Mucosa of descending colon (tissue), 3 donors: ENCODE results near the gene CLRN3. TPM values are rescaled to one million over a fixed set of nuclear protein-coding genes. Genes with fewer than 3 reads are reported as not detected.

Source experiments
- ATAC-seq: fragments of 200-7000 bp; cut with Tn5 transposase; one replicate; pipeline ENCODE4 v1.9.1; 2020; ENCODE audit warnings: mild to moderate bottlenecking, moderate library complexity
- DNase-seq, 3 donors: peaks; one replicate each; pipeline ENCODE4 v3.0.0-alpha.2; 2020
- H3K36me3 ChIP-seq: fragments of 200-600 bp; one replicate; pipeline ENCODE4 v1.8.0; 2021; ENCODE audit warnings: low read depth, mild to moderate bottlenecking
- H3K4me1 ChIP-seq: fragments of 200-600 bp; one replicate; pipeline ENCODE4 v1.8.0; 2021; ENCODE audit warnings: low read depth, mild to moderate bottlenecking
- H3K4me3 ChIP-seq: fragments of 200-600 bp; one replicate; pipeline ENCODE4 v1.8.0; 2021; ENCODE audit warnings: mild to moderate bottlenecking
- H3K9me3 ChIP-seq: fragments of 200-600 bp; one replicate; pipeline ENCODE4 v1.8.0; 2021; ENCODE audit warnings: mild to moderate bottlenecking
- intact Hi-C, 2 donors: fragments of 100-400 bp; cut with DNase I in 1 of 2; cut with micrococcal nuclease in 1 of 2; formaldehyde crosslinking; loops; one replicate each; pipeline versions ENCODE4 v1.11.0 to v1.11.1; 2022; cut with DNase I, micrococcal nuclease
- total RNA-seq, 3 donors: library from RNA; stranded (reverse); fragmentation: NEBNext Ultra II Directional in 2 of 3; extraction: Animal tissue kit (Norgen Biotek cat#: 25700) in 2 of 3; gene quantifications; one replicate each; pipeline versions ENCODE4 v1.2.1 to v1.2.4, GENCODE V29; 2021 to 2023
- TF ChIP-seq, protein P1 (sequence below): fragments of 200-600 bp; IDR thresholded peaks from one replicate; pipeline ENCODE4 v1.8.0; 2022; ENCODE audit warnings: antibody characterized with exemption, mild to moderate bottlenecking
- donor health status: DM: no; HTN: no; CAD: no; lungs with moderate emphysema.
- donor health status: DM: no; HTN: no; CAD: no.
- donor health status: DM: no; HTN: yes; CAD: no.

The CLRN3 gene
- total RNA-seq, 3 donors from 2014 or later: 62.3 to 176 (median 121) TPM

DNA sequence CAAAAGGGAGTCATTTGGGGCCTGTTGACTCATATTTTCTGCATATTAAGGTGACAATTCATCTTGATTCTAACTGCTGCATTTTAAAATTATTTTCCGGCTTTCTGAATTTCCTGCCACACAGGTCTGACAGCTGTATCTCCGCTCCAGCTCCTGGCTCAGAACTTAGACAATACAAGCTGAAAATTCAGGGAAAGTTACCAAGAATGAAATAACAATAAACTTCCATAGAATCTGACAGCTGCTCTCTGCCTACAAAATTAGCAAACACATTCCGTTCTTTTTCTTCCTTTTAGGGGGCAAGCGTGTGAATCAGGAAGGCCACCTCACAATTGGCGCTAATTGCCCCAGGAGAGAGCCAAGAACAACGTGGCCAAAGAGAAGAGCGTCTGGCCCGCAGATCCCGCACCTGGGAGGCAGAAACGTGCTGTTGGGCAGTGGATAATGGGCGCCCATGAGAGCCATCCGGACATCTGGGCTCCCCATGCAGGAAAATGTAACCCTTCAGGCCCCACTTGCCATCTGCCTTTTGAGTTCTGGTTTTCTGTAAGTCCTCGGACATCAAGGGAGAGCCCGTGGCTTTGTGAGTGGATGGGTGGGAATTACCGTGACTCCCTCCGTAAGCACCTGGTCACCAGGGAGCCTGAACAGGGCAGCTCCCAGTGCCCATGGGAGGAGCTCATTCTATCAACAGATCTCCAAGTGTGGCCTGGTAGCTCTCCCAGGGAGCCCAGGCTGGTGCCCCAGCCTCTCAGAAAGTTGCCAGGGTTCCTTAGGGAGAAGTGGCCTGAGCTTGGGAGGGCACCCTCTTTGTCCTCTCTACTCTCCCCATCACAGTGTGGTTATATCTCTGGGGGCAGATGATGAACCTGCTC is 5.0 kb downstream of the CLRN3 start:
- H3K4me1 ChIP-seq: peaks cover 30% of the 10 kb centered on the region
- DNase-seq (peak in 1 of 3 donors; percentile 44), ATAC-seq (no peak)
- H3K36me3 ChIP-seq: no peaks in the 10 kb centered on the region
- intact Hi-C loops: no loop called here
- TF ChIP-seq, protein P1, sequence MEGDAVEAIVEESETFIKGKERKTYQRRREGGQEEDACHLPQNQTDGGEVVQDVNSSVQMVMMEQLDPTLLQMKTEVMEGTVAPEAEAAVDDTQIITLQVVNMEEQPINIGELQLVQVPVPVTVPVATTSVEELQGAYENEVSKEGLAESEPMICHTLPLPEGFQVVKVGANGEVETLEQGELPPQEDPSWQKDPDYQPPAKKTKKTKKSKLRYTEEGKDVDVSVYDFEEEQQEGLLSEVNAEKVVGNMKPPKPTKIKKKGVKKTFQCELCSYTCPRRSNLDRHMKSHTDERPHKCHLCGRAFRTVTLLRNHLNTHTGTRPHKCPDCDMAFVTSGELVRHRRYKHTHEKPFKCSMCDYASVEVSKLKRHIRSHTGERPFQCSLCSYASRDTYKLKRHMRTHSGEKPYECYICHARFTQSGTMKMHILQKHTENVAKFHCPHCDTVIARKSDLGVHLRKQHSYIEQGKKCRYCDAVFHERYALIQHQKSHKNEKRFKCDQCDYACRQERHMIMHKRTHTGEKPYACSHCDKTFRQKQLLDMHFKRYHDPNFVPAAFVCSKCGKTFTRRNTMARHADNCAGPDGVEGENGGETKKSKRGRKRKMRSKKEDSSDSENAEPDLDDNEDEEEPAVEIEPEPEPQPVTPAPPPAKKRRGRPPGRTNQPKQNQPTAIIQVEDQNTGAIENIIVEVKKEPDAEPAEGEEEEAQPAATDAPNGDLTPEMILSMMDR: no peak
- no peak overlapping the region for H3K4me3 ChIP-seq
- no peaks in the 10 kb centered on the region for H3K9me3 ChIP-seq

DNA sequence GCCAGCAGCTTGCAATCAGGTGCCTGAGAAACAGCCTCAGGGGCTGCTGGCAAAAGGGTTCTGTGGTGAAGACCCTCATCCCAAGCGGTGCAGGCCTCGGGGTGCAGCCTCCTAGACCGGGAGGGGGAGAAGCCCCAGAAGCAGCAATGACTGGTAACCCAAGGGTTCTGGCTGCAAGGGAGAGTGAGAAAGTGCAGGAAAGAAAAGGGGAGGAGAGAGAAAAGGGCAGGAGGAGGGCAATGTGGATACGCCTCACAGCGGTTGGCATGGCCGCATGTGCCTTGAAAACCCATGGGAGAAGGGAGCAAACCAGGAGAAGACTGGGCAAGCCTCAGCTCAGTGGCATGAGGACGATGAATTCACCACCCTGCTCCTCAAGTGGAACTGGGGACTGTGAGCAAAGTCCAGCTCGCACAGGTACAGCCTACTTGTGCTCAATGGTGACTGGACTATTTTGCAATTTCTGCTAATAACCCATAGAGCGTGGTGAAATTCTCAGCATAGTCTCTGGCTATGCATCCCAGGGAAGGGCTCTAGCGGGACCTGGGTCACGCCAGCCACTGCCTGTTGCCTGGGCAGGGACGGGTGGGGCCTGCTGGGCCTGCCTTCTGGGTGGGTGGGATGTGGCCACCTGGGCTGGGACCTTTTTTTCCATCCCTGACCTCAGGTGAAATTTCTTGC is 6.2 kb downstream of the CLRN3 start:
- Histone ChIP-seq H3K9me3 (no peaks in the 10 kb centered on the region), H3K36me3 (no peaks in the 10 kb centered on the region), H3K4me3 (no peak overlapping the region), H3K4me1 (peaks cover 42% of the 10 kb centered on the region)
- ATAC-seq: peak; percentile 44
- DNase-seq: peak in 2 of 3 donors; percentile 48 to 60
- intact Hi-C loops: no loop called here
- TF ChIP-seq, protein P1: no peak

DNA sequence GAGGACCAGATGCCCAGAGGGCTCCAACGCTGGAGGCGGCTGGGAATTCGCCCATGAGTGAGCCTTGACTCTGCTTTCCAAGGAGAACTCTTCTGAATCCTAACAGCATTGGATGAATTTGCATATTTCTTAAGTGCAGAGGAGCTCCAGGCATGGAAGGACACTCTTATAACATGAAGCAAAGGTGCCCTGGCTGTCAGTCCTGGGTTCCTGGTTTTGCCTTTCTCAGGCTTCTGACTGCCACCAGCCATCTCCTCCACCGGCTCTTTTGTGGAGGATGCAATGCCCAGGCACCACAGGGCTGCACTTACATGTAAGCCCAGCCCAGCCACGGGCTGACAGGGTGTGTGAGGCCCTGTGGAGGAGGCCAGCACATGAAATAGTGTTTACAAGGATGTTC is 8.2 kb downstream of the CLRN3 start:
- Histone ChIP-seq H3K36me3 (no peaks in the 10 kb centered on the region), H3K4me3 (no peak overlapping the region), H3K4me1 (peaks cover 52% of the 10 kb centered on the region), H3K9me3 (no peaks in the 10 kb centered on the region)
- DNase-seq (no peak), ATAC-seq (no peak)
- intact Hi-C loops: no loop called here
- TF ChIP-seq, protein P1: no peak

DNA sequence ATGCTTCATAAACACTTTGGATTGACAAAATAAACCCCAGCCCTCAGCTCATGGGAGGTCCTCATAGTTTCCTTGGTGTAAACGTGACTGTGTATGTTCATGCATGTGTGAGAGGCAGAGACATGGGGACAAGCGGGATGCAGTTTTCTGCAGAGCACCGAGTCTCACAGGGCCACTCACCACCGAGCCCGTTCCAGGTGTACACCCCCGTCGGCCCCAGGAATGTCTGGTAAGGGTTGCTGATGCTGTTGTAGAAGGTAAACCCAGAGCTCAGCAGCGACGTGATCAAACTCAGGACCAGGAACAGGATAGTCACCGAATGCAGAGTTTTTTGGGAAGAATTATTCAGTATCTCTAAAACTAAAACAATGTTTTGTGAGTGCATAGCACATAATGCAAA is 9.2 kb downstream of the CLRN3 start:
- DNase-seq (no peak), ATAC-seq (no peak)
- H3K9me3 ChIP-seq: no peaks in the 10 kb centered on the region
- H3K4me3 ChIP-seq: no peak overlapping the region
- peaks cover 52% of the 10 kb centered on the region for H3K4me1 ChIP-seq
- no peaks in the 10 kb centered on the region for H3K36me3 ChIP-seq
- TF ChIP-seq, protein P1: no peak
- intact Hi-C loops: no loop called here

DNA sequence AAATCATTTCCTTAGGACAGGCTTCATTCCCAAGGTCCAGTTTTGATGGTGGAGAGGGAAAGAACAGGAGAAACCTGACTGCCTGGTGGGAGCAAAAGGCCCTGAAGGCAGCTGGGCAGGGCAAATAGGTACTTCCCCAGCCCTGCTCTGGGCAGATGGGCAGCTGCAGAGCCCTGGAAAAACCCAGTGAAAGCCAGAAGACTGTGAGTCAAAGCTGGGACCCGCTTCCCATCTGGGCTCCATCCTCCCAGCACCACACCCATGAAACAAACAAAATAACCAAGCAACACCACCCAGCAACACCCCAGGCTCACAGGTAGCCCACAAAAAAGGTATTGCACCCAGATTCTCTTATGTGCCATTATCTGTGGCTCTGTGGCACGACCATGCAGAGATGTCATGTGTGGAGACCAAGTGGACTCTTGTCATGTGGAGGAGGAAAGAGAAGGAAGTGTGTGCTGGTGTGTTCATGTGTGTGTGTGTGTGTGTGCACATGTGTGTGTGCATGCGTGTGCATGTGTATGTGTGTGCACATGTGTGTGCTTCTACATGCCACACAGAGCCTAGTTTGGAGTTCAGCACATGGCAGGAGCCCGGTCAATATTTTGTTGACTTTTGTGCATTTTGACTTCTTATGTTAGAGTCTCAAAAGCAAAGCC is 9.8 kb downstream of the CLRN3 start:
- H3K9me3 ChIP-seq: no peaks in the 10 kb centered on the region
- H3K4me3 ChIP-seq: no peak overlapping the region
- no peaks in the 10 kb centered on the region for H3K36me3 ChIP-seq
- H3K4me1 ChIP-seq: peaks cover 52% of the 10 kb centered on the region
- ATAC-seq (peak; percentile 67), DNase-seq (peak in 1 of 3 donors; percentile 57)
- TF ChIP-seq, protein P1: no peak
- intact Hi-C loops: no loop called here
